WTC11 (cell line): ENCODE measurements around the gene TMEM144.

Source experiments
- ATF3 ChIP-seq: sonication (generic); formaldehyde crosslinking; conservative IDR thresholded peaks from 2 replicates; pipeline ENCODE4 v1.8.1; 2022; ENCODE audit warnings: mild to moderate bottlenecking, missing genetic modification reagents
- CTCF ChIP-seq: fragments of 200-600 bp; IDR thresholded peaks from 2 replicates; pipeline ENCODE4 v1.8.0; 2022; ENCODE audit warnings: antibody characterized with exemption
- E2F5 ChIP-seq: sonication (generic); formaldehyde crosslinking; IDR thresholded peaks from 2 replicates; pipeline ENCODE4 v1.8.1; 2022; ENCODE audit warnings: mild to moderate bottlenecking, moderate library complexity, missing genetic modification reagents
- HMGXB4 ChIP-seq: sonication (generic); formaldehyde crosslinking; IDR thresholded peaks from 2 replicates; pipeline ENCODE4 v1.8.1; 2023; ENCODE audit warnings: mild to moderate bottlenecking, moderate library complexity, missing genetic modification reagents
- RELA ChIP-seq: sonication (generic); formaldehyde crosslinking; IDR thresholded peaks from 2 replicates; pipeline ENCODE4 v1.8.1; 2022; ENCODE audit warnings: missing genetic modification reagents, mild to moderate bottlenecking, borderline replicate concordance
- SMAD3 ChIP-seq: sonication (generic); formaldehyde crosslinking; IDR thresholded peaks from 2 replicates; pipeline ENCODE4 v1.8.0; 2022; ENCODE audit warnings: missing genetic modification reagents, mild to moderate bottlenecking, borderline replicate concordance

- TF ChIP-seq CTCF (no peak), E2F5 (no peak), SMAD3 (no peak), HMGXB4 (CRISPR knock-in tag) (no peak), ATF3 (CRISPR knock-in tag) (no peak), RELA (no peak)
Observed at GRCh38 chr4:158229768-158230167, 19.5 kb downstream of the TMEM144 start.
